Measurements from ENCODE around the gene UGT1A4. TPM values are rescaled to one million over a fixed set of nuclear protein-coding genes. Genes with fewer than 3 reads are reported as not detected.

UGT1A4 gene
- total RNA-seq, 1 donor from 2014 or later, result 0.26 TPM

GRCh38 chr2:233791151-233791882, 72.8 kb downstream of the UGT1A4 start:
- no peaks in the 10 kb centered on the region for H3K36me3 ChIP-seq (ENCODE audit: control insufficient read depth, insufficient read depth, low read length)
- H3K4me3 ChIP-seq (ENCODE audit: low read depth, low read length), result no peak overlapping the region
- H3K27me3 ChIP-seq (ENCODE audit: control insufficient read depth, insufficient read depth, low read length), result no peaks in the 10 kb centered on the region
- TF ChIP-seq CTCF (IDR thresholded peaks at IDR 0.05; ENCODE audit: insufficient read depth, low read length, severe bottlenecking), result no peak
- DNase-seq (ENCODE audit: low read depth) (no peak), FAIRE-seq (no peak)

- Histone ChIP-seq H3K4me3 (ENCODE audit: low read depth, low read length) (no peak overlapping the region), H3K27me3 (ENCODE audit: control insufficient read depth, insufficient read depth, low read length) (no peaks in the 10 kb centered on the region), H3K36me3 (ENCODE audit: control insufficient read depth, insufficient read depth, low read length) (no peaks in the 10 kb centered on the region)
- DNase-seq (ENCODE audit: low read depth), result no peak
- no peak for TF ChIP-seq CTCF (IDR thresholded peaks at IDR 0.05; ENCODE audit: insufficient read depth, low read length, severe bottlenecking)
- no peak for FAIRE-seq
These were observed 73.4 kb downstream of the UGT1A4 start for GRCh38 chr2:233791883-233792329.

GRCh38 chr2:233792720-233793119, 74.2 kb downstream of the UGT1A4 start:
- Histone ChIP-seq H3K36me3 (ENCODE audit: control insufficient read depth, insufficient read depth, low read length) (no peaks in the 10 kb centered on the region), H3K27me3 (ENCODE audit: control insufficient read depth, insufficient read depth, low read length) (no peaks in the 10 kb centered on the region), H3K4me3 (ENCODE audit: low read depth, low read length) (no peak overlapping the region)
- FAIRE-seq (no peak), DNase-seq (ENCODE audit: low read depth) (no peak)
- TF ChIP-seq CTCF (IDR thresholded peaks at IDR 0.05; ENCODE audit: insufficient read depth, low read length, severe bottlenecking), result no peak

- no peak for TF ChIP-seq CTCF (IDR thresholded peaks at IDR 0.05; ENCODE audit: insufficient read depth, low read length, severe bottlenecking)
- Histone ChIP-seq H3K27me3 (ENCODE audit: control insufficient read depth, insufficient read depth, low read length) (no peaks in the 10 kb centered on the region), H3K36me3 (ENCODE audit: control insufficient read depth, insufficient read depth, low read length) (no peaks in the 10 kb centered on the region), H3K4me3 (ENCODE audit: low read depth, low read length) (no peak overlapping the region)
- FAIRE-seq (no peak), DNase-seq (ENCODE audit: low read depth) (no peak)
These were observed 75.1 kb downstream of the UGT1A4 start for GRCh38 chr2:233793465-233794127.

- DNase-seq (ENCODE audit: low read depth), result no peak
- FAIRE-seq, result no peak
- no peak for TF ChIP-seq CTCF (IDR thresholded peaks at IDR 0.05; ENCODE audit: insufficient read depth, low read length, severe bottlenecking)
- no peaks in the 10 kb centered on the region for H3K36me3 ChIP-seq (ENCODE audit: control insufficient read depth, insufficient read depth, low read length)
- no peak overlapping the region for H3K4me3 ChIP-seq (ENCODE audit: low read depth, low read length)
- no peaks in the 10 kb centered on the region for H3K27me3 ChIP-seq (ENCODE audit: control insufficient read depth, insufficient read depth, low read length)
These were observed 75.7 kb downstream of the UGT1A4 start for GRCh38 chr2:233794128-233794658.

All from bronchial epithelial cell (primary cell).